ENCODE measurements around the gene TMPRSS6.

DNA sequence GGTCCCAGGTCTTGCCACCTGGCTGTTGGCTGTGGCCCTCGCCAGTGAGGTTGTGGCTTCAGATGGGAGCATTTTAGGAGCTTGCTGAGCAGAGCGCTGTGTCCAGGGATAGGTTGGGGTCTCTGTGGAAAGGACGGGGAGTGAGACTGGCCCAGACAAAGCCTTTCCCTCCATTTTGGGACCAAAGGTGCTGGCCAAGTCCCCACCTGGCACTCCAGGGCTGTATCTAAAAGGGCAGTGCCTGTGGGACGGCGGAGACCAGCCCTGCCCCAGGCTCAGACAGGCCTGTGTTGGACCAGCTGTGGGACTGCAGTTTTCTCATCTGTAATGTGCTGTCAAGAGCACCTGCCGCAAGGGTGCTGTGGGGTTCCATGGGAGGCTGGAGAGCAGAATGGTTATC lies 62.9 kb downstream of the TMPRSS6 start:
- TF ChIP-seq, protein P1, sequence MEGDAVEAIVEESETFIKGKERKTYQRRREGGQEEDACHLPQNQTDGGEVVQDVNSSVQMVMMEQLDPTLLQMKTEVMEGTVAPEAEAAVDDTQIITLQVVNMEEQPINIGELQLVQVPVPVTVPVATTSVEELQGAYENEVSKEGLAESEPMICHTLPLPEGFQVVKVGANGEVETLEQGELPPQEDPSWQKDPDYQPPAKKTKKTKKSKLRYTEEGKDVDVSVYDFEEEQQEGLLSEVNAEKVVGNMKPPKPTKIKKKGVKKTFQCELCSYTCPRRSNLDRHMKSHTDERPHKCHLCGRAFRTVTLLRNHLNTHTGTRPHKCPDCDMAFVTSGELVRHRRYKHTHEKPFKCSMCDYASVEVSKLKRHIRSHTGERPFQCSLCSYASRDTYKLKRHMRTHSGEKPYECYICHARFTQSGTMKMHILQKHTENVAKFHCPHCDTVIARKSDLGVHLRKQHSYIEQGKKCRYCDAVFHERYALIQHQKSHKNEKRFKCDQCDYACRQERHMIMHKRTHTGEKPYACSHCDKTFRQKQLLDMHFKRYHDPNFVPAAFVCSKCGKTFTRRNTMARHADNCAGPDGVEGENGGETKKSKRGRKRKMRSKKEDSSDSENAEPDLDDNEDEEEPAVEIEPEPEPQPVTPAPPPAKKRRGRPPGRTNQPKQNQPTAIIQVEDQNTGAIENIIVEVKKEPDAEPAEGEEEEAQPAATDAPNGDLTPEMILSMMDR (IDR thresholded peaks at IDR 0.05) = no peak
- TF ChIP-seq POLR2A (IDR thresholded peaks at IDR 0.05) = no peak

All from esophagus squamous epithelium (tissue), 4 donors.